GOT3 (cell line): ENCODE measurements around the gene SIRT2.
A peak's percentile ranks its signal among the peaks of the same experiment; 100 is the strongest.

ENCODE experiments used
- DNase-seq: peaks from one replicate; lab custom pipeline; 2025; ENCODE audit warnings: mixed read lengths; lab: John Stamatoyannopoulos, UW

The SIRT2 gene

DNA sequence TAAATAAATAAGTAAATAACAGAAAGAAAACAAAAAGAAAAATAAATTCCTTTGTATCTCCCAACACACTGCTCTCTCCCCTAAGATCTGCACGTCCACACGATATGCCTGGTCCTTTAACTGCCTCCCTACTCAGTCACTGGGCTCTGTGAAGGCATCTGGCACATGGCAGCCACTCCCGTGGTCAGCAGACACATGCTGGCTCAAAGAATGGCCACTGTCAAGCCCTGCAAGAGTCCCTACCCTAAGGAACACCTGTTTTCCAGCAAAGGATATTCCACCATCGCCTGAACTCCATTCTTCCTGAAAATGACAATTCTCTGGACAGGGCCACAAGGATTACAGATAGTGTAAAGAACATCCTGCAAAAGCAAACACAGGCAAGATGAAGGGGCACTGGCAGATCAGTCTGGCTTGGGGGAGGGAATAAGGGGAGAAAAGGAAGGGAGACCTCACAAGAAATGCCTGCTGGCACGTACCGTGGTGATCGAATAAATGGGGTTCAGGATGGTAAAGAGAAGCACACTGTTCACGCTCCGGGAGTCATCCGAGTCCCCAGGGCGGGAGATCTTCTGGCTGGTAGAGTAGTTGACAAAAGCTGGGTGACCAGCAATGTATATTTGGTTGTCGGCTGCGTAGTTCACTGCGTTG lies 53.9 kb downstream of the SIRT2 start:
- no peak for DNase-seq

DNA sequence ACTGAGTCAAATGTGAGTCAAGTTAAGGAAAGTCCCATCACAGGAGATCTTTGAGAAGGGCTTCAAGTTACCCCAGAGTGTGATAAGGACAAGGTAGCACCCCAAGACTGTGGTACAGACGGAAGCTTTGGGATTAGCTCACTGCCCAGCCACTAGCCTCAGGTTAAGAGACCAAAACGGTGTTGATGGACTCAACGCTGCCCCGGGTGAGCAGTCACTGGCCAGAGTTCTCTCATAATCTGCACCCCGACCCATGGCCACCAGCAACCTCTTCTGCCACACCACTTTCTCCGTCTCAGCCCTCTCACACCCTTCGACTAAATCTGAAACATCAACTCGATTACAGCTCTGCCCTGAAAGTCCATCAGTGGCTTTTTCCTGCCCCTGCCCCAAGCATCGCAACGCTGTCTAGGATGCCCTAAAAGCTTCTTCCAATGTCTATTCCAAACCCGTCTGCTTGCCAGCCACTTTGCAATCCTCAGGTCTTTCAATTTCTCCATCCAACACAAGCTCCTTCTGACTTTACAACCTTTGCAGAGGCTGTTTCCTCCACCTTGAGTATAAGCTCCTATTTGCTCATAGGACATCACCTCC lies 55.2 kb downstream of the SIRT2 start:
- DNase-seq: no peak

DNA sequence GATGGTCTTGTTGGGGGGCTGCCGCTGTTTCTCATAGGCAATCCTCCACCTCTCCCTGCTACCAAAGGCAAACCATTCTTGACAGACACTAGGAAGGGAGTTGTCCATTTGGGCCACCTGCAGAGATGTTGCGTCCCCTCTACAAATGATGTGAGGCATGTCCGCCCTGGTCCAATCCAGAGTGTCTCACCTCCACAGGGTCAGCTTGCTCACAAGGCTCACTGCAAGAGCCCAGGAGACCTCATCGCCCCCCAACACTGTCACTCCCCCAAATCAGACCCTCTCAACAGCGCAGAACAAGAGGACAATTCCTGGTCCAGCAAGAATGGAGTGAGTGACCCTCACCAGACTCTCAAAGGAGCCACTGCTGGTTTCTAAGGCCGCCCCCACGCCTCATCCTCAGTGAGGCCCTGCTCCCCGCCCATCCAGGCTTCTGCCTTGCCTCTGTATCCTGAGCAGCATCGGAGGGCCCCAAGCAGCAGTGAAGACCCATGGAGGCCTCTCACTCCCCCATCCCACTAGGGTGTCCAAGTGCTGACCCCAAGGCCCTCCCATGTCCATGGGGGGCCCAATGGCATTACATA lies 56.2 kb downstream of the SIRT2 start:
- DNase-seq: no peak

DNA sequence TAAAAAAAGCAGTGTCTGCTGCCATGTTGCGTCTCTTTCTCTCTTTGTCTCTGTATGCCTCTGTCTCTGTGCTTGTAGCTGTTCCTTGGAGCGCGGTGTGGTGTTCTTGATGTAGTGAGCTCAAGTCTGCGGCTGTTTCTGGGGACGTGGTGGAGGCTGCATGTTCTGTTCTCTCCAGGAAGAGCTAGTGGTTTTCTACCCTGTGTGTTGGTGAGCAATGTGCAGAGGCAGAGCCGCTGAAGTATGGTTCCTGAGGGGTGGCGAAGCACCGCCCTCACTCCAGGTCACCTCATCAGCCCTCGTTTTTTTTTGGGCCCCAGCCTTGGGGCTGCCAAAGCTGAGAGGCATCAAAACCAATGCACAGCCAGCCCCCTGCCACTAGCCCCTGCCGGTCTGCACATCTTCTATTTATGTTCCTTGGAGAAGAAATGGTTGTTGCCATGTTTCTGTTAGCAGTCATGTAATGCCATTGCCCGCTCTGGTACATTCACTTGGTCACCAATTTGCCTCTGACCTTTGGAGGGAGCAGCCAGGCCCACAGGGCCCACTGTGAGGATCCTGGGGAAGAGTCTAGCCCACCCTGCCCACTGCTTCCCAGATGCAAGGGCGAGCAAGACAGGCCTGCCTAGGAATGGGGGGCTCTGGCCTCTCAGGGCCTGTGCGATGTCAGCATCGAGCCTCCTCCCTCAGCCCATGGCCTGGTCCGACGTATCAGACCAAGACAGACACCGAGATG lies 56.8 kb downstream of the SIRT2 start:
- no peak for DNase-seq

DNA sequence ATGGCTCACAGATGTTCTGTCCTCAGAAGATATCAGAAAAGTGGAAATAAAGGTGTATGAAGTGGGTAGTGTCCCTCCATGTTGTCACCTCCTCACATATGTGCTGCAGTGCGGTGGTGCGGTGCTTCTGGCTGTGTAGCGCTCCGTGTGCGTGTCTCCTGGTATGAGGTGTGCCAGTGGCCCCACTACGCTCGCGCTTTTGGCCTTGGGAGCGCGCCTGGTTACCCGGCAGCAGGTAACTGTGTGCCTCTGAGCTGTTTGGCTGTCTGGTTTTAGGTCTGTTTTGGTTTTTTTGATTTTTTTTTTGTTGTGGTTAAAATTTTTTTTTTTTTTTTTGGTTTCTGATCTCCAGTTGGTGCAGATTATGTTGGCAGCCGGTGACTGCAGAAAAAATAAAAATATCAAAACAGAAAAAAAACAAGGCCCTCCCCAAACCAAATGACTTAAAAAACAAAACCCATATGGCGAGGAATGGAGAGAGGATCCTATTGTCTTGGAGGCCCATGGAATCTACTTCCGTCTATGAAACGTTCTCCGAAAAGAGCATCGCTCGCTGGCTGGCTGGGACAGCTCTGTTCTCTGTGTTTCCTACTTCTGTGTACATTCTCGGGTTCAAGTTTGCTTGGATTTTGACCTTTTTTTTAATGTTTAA lies 57.5 kb downstream of the SIRT2 start:
- no peak for DNase-seq

DNA sequence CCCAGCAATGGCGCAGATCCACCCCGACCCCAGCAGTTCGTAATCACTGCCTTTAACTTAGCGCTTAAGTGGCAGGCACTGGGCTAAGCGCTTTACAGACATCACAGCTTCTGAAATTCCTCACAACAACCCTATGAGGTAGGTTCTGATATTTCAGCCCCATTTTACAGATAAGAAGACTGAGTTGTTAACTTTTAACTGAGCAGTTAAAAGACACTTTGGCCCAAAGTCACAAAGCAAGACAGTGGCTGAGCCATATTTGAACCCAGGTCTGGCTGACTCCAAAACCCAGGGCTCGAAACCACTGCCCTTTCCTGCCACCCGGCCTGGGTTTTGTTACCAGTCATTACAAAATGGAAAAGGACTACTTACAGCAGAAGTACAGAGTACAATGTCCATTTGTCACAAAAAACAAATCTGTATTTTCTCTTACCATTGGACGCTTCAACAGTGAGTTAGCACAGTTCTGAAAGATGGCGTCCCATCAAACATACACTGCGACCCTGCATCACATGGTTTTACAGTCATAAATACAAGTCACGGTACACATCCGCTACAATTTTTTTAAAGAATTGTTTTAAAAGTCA lies 58.1 kb downstream of the SIRT2 start:
- DNase-seq: no peak

DNA sequence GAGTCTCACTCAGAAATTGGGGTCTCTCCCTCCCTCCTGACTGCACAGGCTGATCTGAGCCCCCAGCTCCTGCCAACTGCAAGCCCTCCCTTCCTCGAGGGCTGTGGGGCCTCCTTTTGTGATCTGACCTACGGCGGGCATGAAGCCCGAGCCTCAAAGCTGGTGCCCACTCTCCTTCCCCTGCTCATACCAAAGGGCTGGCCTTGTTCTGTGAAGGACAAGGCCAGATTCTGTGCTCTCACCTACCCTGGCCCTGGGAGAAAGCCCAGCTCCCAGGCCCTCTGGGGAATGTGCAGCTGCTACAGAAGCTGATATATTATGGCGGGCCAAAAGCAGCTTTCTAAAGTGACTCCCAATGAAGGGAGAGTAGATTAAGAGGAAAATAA lies 58.8 kb downstream of the SIRT2 start:
- DNase-seq: no peak

DNA sequence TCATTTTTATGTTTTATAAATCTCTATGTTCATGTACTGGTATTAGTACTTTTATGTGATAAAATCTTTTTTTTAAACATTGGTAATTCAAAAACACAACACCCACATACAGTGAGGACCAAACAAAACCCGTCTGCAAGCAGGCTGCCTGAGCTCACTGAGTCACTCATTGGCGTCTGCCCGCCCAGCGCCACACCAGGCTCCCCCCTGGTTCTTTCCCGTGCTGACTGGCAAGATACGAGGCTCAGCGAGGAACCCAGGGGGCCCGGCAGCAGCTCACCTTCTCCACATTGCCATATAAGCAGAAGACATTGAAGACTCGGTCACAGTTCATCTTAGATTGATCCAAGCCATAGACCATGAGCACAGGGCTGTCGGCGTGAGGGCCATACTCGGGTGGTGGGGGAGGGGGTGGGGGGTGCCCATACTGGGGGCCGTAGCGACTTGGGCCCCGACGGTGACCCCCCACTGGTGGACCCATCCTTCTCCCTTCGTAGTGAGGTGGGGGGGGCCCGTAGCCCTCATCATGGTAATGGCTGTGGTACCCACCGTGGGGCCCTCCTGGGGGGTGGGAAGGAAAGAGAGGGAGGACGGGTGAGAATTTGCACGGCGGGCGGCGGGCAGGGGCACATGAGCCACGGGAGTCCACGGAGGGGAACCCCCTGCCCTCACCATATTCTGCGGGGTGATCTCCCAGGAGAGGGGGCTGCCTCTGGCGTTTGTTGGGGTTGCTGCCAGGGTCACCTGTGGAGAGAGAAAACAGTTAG lies 59.4 kb downstream of the SIRT2 start:
- DNase-seq: no peak

DNA sequence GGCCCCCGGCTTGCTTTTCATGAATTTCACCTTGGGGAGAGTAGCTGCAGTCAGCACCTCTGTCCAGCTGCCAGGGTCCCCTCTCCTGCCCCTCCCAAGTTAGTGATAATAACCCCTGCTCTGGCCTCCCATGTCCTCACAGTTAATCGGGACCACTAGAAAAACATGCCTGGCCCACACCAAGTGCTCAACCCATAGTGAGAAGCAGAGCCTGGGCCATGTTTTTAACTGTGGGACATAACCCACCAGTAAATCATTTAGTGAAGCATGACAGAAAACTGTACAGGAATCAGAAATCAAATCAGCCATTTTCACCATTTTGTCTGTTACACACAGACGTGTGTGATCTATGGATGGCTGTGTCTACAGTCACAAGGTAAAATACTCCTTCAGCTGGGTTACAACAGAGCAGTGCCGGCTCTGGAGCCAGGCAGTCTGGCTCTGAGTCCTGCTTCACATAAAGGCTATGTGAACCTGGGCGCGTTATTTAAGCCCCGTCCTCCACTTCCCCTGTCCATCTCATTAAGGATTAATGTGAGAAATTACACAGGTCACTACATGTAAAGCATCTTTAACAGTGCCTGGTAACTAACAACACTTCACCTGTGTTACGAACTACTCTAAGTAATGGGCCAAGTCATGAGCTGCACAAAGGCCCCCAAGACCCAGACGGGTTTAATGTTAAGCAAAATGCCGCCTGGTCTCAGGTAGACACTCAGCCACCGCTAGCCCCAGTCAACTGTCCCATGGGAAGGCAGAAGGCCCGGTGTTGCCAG lies 60.2 kb downstream of the SIRT2 start:
- DNase-seq: no peak

DNA sequence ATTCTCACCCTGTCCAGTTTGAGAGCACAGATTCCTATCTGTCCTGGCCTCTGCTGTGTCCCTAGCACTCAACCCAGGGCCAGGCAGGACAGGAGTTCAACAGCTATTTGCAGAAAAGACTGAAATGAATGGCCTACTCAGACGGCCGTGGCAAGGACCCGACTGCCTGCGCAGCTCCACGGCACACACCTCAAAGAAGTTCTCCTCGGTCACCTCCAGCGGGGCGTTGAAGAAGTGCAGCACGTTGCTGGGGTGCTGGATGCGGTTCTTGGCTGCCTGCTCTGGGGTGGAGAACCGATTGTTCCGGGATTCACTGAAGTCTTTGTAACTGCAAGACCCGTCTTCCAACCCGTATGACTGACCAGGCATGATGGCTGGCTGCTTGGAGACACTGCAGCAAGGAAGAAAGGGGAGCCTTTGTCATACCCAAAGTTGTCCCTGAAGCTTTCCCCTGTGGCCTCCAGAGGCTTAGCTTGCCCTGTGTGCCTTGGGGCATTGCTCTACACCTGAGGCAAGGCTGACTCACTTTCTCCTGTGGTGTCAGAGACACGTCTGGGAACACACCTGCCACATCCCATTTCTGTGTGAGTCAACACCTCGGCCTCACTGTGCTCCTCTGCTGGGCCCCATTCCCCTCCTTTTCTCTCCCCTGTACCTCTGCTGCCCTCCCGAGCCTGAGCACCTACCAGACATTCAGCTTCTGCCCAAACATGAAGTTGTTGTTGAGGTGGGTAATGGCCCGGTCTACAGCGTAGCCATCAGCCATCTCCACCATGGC lies 61.0 kb downstream of the SIRT2 start:
- no peak for DNase-seq

DNA sequence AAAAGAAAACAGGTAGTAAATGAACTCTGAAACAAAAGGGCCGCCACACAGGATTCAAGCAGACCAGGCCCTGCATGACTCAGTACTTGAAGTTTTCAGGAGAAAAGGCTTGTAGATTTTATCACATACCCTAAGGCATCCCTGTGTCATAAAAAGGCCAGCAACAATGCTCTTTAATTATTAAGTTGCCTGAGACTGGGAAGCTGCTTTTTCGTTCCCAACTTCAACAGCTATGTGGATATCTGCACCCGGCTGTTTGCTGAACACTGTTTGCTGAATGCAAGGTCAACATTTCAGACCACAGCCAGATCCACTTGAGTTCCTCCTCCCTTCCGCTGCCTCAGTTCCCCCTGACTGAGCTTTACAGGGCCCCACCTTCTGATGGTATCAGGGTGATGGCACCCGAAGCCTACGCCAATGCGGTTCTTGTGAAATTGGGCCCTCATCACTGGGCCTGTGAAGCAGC lies 61.7 kb downstream of the SIRT2 start:
- DNase-seq: no peak

DNA sequence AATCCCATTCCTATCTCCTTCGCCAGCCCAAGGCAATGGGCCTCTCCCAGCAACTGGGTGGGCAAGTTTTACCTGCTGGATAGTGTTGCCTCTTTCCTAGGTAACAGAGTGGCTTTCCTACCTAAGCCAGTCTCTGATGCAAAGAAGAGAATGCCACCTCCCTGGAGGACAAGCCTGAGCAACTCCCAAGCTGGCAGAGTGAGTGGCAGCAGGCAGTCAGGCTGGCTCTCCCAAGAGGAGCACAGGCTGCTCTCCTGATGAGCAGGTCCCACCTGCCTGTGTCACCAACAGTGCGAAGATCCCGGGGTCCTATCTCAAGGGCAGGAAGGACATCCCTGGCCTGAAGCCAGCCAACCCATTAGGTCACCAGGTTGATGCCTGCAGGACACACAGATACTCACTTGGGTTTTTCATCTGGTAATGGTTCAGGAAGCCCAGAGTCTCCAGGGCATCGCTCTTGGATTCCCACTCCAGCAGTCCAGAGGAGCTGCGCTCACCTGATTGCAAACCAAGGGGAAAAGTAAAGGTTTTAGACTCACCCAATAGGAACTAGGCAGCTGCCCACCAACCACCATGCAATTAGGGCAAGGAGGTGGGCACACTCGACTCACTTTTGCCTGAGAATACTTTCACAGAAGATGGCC lies 62.3 kb downstream of the SIRT2 start:
- DNase-seq: no peak

DNA sequence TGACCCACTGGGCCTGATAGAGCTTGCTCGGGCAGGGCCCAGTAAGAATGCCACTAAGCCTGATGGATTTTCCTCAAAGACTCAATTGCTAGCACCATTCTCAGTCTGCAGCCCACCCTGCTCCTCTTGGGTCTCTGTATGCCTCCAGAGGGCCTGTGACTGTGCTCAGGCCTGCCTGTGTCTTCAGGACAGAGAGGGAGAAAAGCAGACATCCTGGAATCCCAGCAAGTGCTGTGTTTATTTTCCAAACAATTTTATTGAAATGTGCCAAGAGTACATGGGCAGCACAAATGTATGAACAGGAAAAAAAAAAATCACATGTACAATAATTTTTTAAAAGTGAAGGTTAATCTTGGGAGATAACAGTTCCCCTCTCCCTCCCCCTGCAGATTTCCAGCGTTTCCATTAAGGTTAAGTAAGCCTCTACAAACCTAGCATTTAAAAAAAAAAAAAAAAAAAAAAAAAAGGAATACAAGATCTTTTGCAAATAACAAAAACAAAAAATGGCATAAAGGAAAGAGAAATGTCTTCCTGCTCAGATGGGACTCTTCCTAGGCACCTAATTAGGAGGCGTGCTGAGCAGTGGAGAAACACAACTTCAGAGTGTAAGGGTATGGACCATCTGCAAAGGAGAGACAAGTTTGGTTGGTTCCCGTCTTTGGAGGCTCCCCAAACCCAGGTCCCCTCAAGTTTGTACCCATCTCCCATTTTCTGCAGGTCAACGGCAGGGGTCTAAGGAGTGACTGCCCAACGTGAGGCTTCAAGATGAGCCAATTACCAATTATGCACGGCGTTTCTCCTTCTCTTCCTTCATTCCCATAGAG lies 63.0 kb downstream of the SIRT2 start:
- DNase-seq: no peak

DNA sequence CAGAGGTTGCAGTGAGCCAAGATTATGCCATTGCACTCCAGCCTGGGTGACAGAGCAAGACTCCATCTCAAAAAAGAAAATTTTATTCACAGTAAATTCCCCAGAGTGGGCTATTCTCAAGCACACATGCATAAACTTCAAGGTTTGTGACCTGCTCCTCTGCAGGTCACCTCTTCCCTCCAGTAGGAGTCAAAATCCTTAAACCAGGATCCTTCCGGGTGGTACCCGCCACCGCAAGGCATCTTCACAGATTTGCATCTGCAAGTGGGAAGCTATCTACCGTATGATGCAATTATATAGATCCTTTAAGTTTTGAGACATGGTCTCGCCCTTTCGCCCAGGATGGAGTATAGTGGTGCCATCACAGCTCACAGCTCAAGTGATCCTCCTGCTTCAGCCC lies 64.8 kb downstream of the SIRT2 start:
- no peak for DNase-seq

DNA sequence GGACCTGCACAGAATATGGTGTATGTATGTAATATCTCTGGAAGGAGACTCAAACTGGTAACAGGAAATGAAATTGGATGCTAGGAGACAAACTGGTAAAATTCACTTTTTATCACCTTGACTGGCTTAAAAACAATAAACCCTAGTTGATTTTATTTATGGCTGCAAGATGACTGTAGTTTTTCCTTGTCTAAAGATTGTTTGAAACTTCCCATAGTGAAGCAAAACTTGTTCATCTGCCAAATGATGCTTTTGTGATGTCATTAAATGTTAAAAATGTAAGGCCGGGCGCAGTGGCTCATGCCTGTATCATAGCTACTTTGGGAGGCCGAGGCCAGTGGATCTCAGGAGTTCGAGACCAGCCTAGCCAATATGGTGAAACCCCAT lies 65.3 kb downstream of the SIRT2 start:
- no peak for DNase-seq

DNA sequence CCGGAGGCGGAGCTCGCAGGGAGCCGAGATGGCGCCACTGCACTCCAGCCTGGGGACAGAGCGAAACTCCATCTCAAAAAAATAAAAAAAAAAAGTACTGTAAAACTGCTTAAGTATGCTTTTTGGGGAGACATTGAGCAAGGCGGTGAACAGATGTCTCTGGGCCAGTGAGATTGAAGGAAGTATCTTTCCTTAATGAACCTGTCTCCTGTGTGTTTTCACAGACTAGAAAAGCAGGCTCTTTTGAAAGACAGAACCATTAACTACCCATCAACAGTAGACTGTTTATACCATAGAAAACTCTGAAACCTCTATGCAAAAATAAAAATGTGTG lies 66.4 kb downstream of the SIRT2 start:
- DNase-seq: no peak

DNA sequence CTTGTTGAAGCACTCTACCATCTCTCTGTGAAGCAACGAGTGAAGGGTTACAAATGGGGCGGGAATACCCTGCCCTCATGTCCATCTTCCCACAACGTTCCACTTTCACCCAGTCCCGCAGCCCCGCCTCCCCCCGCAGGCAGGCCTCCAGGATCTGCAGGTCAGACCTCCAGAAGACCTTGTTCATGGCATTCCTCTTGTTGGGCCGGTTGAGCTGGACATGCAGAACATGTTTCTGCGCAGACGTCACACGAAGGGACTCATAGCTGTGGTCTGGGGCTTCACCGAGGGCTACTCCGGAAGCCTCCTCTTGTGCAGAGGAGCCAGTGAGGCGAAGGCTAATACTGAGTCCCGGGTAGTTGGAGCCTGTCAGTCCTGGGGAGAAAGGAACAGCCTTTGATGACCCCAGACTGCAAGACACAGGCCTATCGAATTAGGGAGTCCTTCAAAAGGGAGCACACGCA lies 68.2 kb downstream of the SIRT2 start:
- peak; percentile 40 for DNase-seq

DNA sequence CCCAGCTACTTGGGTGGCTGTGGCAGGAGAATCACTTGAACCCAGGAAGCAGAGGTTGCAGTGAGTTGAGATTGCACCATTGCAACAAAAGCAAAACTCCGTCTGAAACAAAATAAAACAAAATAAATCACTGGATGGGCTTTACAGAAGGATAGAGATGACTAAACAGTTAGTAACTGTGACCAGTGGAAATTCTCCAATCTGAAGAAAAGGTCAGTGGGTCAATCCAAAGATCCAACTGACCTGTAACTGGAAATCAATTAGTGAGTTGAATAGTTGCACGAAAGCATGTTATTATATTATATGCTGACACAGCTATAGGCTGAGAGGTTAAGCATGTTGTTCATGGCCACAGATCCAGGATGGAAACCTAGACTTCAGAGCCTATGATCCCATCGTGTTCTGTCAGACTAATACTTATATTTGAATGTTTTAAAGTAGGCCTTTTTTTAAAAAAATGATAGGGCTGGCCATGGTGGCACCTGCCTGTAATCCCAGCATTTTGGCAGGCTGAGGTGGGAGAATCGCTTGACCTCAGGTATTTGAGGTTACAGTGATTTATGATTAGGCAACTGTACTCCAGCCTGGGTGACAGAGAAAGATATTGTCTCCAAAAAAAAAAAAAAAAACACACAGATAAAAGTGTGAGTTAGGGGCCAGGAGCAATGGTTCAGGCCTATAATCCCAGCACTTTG lies 69.2 kb downstream of the SIRT2 start:
- no peak for DNase-seq
